MCF 10A (cell line): ENCODE data around the gene NRXN3. TPM values are rescaled to one million over a fixed set of nuclear protein-coding genes. Genes with fewer than 3 reads are reported as not detected.

ENCODE experiments used
- BruUV-seq: library from RNA; stranded (reverse); fragments of 400-500 nt; replicated peaks from 2 replicates; lab custom pipeline; 2021; lab: Mats Ljungman, UMichigan
- CTCF ChIA-PET: fragments of 300-600 bp; sonication (Branson Sonifier 250); formaldehyde crosslinking; extraction: SDS; loops from one replicate; lab custom pipeline; 2021; ENCODE audit warnings: antibody characterized with exemption, inconsistent platforms; lab: Yijun Ruan, JAX
- POLR2A ChIA-PET: fragments of 300-600, 350-650 bp; sonication (Branson Sonifier 250); formaldehyde crosslinking; extraction: SDS; loops from one replicate; lab custom pipeline; 2020; ENCODE audit warnings: antibody characterized with exemption, inconsistent platforms; lab: Yijun Ruan, JAX
- DNase-seq: peaks from one replicate; pipeline ENCODE4 v3.0.0-alpha.2; 2018; ENCODE audit not compliant: unreplicated experiment
- H3K27ac Mint-ChIP-seq: one replicate; pipeline ENCODE4 v1.8.0; 2022; ENCODE audit warnings: mild to moderate bottlenecking, low read depth, mixed read lengths; ENCODE audit not compliant: unreplicated experiment
- H3K27me3 Mint-ChIP-seq: one replicate; pipeline ENCODE4 v1.8.0; 2022; ENCODE audit warnings: mixed read lengths; ENCODE audit not compliant: insufficient read depth, unreplicated experiment
- H3K36me3 Mint-ChIP-seq: one replicate; pipeline ENCODE4 v1.8.0; 2022; ENCODE audit warnings: mild to moderate bottlenecking, moderate library complexity, mixed read lengths; ENCODE audit not compliant: insufficient read depth, unreplicated experiment
- H3K4me1 Mint-ChIP-seq: one replicate; pipeline ENCODE4 v1.8.0; 2022; ENCODE audit warnings: mixed read lengths; ENCODE audit not compliant: insufficient read depth, unreplicated experiment
- H3K4me3 Mint-ChIP-seq: one replicate; pipeline ENCODE4 v1.8.0; 2022; ENCODE audit warnings: mild to moderate bottlenecking, moderate library complexity, mixed read lengths; ENCODE audit not compliant: unreplicated experiment
- H3K9me3 Mint-ChIP-seq: one replicate; pipeline ENCODE4 v1.8.0; 2022; ENCODE audit warnings: mixed read lengths; ENCODE audit not compliant: unreplicated experiment
- CTCF ChIP-seq: fragments of 200-600 bp; IDR thresholded peaks from one replicate; pipeline ENCODE4 v1.8.0; 2022; ENCODE audit warnings: antibody characterized with exemption, mild to moderate bottlenecking; ENCODE audit not compliant: unreplicated experiment
- intact Hi-C: fragments of 100-400 bp; cut with micrococcal nuclease; formaldehyde crosslinking; loops from 2 replicates; pipeline ENCODE4 v1.14.1; 2022
- total RNA-seq: library from RNA; stranded (reverse); gene quantifications from 2 replicates; pipeline ENCODE4 v1.2.3, GENCODE V29; 2022

The NRXN3 gene
- total RNA-seq, 1 experiment from 2014 or later, result not detected

DNA sequence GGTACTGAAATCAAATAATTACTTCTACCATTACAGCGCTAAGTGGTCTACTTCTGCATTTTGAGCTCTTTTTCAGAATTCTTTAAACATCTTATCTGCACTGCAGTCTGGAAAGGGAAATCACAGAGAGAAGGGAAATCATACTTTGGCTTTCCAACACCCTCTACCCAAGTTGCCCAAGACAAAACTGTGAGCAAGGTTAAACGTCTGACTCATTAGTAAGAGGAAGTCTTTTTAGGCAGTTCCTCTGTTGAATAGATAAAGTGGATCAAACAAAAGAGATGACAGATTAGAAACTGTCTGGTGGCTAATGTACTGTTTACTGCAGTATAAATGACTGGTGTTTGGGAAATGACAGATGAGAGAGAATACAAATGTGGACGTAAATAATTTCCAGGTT is 858.1 kb downstream of the NRXN3 start:
- CTCF ChIA-PET, result no interaction called here
- DNase-seq, result no peak
- Mint-ChIP-seq H3K4me1 (no peaks in the 10 kb centered on the region), H3K27me3 (no peaks in the 10 kb centered on the region), H3K27ac (no peak overlapping the region), H3K9me3 (no peaks in the 10 kb centered on the region), H3K36me3 (no peaks in the 10 kb centered on the region), H3K4me3 (no peak overlapping the region)
- no peak for TF ChIP-seq CTCF
- POLR2A ChIA-PET, result no interaction called here
- no TSS peak for BruUV-seq
- intact Hi-C loops, result no loop called here

- DNase-seq, result no peak
- intact Hi-C loops, result no loop called here
- Mint-ChIP-seq H3K27ac (no peak overlapping the region), H3K4me3 (no peak overlapping the region), H3K36me3 (no peaks in the 10 kb centered on the region), H3K4me1 (no peaks in the 10 kb centered on the region), H3K9me3 (peaks cover 16% of the 10 kb centered on the region), H3K27me3 (no peaks in the 10 kb centered on the region)
- no peak for TF ChIP-seq CTCF
- POLR2A ChIA-PET, result no interaction called here
- BruUV-seq, result no TSS peak
- CTCF ChIA-PET, result interaction anchor here (0.6 kb wide), 1 partner anchor 18 kb away, joined by 3 read pairs; no protein-coding TSS in a partner anchor
Observed at GRCh38 chr14:79036441-79036840, 866.3 kb downstream of the NRXN3 start.

GRCh38 chr14:79037106-79037505 is 866.9 kb downstream of the NRXN3 start:
- ChIA-PET POLR2A (no interaction called here), CTCF (interaction anchor here (0.6 kb wide), 1 partner anchor 17 kb away, joined by 3 read pairs; no protein-coding TSS in a partner anchor)
- no peak overlapping the region for H3K27ac Mint-ChIP-seq
- no peaks in the 10 kb centered on the region for H3K36me3 Mint-ChIP-seq
- no peaks in the 10 kb centered on the region for H3K27me3 Mint-ChIP-seq
- H3K4me1 Mint-ChIP-seq, result no peaks in the 10 kb centered on the region
- no peak for DNase-seq
- intact Hi-C loops, result no loop called here
- BruUV-seq, result no TSS peak
- H3K4me3 Mint-ChIP-seq, result no peak overlapping the region
- H3K9me3 Mint-ChIP-seq, result peaks cover 17% of the 10 kb centered on the region
- TF ChIP-seq CTCF, result no peak

GRCh38 chr14:79037593-79037992 is 867.4 kb downstream of the NRXN3 start:
- DNase-seq, result no peak
- Mint-ChIP-seq H3K4me1 (no peaks in the 10 kb centered on the region), H3K4me3 (no peak overlapping the region), H3K36me3 (no peaks in the 10 kb centered on the region), H3K27ac (no peak overlapping the region), H3K27me3 (no peaks in the 10 kb centered on the region), H3K9me3 (peaks cover 17% of the 10 kb centered on the region)
- TF ChIP-seq CTCF, result no peak
- ChIA-PET POLR2A (no interaction called here), CTCF (no interaction called here)
- intact Hi-C loops, result no loop called here
- BruUV-seq, result no TSS peak
